ENCODE data around the gene CALHM1.
"Not testable (repeated sequence)": the region's sequence is repeated elsewhere in the genome, so short reads cannot be mapped to it uniquely, and the experiment has no call there.

CALHM1 gene

DNA sequence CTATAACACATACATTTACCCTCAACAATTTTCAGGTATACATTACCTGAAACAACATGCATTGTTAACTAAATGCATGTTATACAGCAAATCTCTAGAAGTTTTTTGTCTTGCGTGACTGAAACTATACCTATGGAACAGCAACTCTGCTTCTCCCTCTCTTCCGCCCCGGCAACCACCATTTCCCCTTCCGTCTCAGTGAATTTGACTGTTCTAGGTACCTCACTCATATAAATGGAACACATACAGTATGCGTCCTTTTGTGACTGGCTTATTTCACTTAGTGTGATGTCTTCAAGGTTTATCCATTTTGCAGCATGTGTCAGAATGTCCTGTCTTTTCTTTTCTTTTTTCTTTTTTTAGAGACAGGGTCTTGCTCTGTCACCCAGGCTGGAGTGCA lies 29.1 kb downstream of the CALHM1 start:
- no peak for DNase-seq (ENCODE audit: low spot score)

DNA sequence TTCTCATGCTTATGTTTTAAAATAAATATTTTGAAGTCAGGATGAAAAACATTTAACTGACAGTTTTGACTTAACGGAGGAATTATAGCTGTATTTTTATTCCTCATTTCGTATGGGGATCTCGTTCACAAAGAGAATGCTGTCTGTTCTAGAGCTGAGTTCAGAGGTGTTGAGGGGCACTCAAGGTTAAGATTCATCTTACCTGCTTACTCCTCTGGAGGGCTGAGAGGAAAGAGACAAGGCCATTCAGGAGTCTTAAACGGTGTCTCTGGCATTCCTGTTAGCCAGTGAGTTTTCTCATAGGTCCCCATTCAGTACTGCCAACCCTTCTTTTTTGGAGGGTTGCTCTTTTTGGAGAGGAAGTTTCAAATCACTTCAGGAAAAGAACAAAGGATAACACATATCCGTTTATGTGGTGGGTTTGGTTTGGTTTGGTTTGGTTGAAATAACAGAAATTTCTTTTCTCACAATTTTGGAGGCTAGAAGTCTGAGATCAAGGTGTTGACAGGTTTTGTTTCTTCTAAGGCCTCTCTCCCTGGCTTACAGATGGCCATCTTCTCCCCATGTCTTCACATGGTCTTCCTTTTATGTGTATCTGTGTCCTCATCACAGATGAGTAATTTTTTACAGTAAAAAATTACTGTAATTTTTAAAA lies 29.6 kb downstream of the CALHM1 start:
- no peak for DNase-seq (ENCODE audit: low spot score)

DNA sequence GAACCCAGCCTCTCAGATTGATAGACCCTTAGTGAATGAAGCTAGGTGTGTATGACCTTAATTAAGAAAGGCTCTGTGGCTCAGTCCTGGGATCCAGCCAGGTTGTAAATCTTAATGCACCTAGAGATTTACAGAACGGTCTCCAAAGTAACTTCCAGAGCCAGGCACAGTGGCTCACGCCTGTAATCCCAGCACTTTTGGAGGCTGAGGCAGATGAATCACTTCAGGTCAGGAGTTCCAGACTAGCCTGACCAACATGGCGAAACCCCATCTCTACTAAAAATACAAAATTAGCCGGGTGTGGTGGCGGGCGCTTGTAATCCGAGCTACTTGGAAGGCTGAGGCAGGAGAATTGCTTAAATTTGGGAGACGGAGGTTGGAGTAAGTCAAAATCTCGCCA lies 30.8 kb downstream of the CALHM1 start:
- DNase-seq (ENCODE audit: low spot score) = no peak

GRCh38 chr10:103423748-103424147 lies 35.0 kb downstream of the CALHM1 start:
- no peak for DNase-seq (ENCODE audit: low spot score)

DNA sequence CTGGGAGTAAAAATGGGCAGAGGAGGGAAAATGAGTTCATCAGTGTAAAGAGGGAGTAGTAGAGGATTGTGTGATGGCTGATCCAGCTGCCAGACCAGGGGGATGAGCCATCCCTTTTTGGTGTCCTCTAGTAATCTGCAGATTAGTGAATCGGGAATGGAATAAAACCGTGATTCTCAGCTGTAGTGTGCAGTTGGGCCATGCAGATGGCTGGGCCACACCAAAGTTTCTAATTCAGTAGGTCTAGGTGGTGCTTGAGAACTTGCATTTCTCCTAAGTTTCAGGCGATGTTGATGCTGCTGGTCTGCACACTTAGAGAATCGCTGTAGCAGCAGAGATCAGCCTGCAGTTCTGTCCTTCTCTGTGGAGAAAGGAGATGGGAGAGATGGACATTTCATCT lies 39.6 kb downstream of the CALHM1 start:
- DNase-seq (ENCODE audit: low spot score) = no peak

DNA sequence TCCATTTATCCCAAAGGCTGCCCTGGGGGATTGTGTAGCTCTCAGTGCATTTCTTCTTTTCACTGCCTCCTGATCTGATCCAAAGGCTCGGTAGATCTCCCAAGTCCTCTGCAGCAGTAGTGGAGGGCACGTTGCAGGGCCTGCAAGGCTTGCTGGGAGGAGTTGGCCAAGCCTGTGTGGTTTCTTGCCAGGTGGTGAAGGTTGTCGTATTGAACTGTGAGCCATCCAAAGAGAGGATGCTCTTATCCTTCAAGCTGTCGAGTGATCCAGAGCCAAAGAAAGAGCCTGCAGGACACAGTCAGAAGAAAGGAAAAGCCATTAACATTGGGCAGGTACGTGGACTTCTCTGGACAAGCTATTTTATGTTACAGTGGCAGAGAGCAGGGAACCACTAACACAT lies 41.1 kb downstream of the CALHM1 start:
- DNase-seq (ENCODE audit: low spot score) = no peak

- DNase-seq (ENCODE audit: low spot score) = not testable (repeated sequence)
Observed at GRCh38 chr10:103417148-103417469, 41.6 kb downstream of the CALHM1 start.

- peak; percentile 66 for DNase-seq (ENCODE audit: low spot score)
Observed at GRCh38 chr10:103416436-103417147, 42.1 kb downstream of the CALHM1 start.

DNA sequence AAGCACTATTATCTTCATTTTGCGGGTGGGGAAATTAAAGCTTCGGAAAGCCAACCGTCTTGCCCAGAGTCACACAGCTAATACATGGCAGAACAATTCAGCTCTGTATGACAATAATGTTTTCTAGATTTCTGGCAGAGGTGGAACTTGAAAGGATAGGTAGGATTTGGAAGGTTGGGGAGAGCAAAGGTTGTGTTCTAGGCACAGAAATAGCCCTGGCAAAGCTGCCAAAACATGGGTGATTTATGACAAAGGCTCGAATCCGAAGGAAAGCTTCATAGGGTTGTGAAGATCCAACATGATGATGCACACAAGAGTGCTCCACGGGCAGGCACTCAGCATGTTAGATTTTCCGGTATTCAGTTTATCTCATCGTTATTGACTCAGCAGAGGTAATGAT lies 43.1 kb downstream of the CALHM1 start:
- DNase-seq (ENCODE audit: low spot score) = no peak

DNA sequence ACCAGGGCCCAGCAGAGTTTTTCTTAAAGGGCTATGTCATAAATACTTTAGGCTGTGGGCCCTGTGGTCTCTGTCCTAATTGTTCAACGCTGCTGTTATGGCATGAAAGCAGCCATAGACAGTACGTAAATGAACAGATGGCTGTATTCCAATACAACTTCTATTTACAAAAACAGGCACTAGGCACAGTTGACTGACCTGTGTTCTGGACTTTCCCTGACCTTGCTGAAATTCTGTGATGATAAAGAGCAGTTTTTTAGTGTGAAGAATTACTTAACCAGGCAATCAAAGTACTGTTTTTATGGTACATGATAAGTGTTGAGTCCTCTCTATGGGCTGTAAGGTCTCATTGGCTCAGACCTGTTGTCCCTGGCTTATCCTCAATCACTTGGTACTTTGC lies 45.1 kb downstream of the CALHM1 start:
- no peak for DNase-seq (ENCODE audit: low spot score)
